DMS 273 (cell line): ENCODE measurements around the gene FGD5.

Experiments
- DNase-seq: peaks from one replicate; lab custom pipeline; 2025; ENCODE audit not compliant: unreplicated experiment; lab: John Stamatoyannopoulos, UW

The FGD5 gene

GRCh38 chr3:14871456-14872200 is 52.9 kb downstream of the FGD5 start:
- DNase-seq = no peak

- no peak for DNase-seq
These were observed 53.9 kb downstream of the FGD5 start for GRCh38 chr3:14872706-14873105.

GRCh38 chr3:14874784-14875183 is 56.0 kb downstream of the FGD5 start:
- no peak for DNase-seq

- no peak for DNase-seq
These were observed 56.8 kb downstream of the FGD5 start for GRCh38 chr3:14875411-14876175.

- DNase-seq = no peak
These were observed 58.2 kb downstream of the FGD5 start for GRCh38 chr3:14876921-14877333.

- no peak for DNase-seq
These were observed 58.7 kb downstream of the FGD5 start for GRCh38 chr3:14877469-14877868.

GRCh38 chr3:14879211-14879874 is 60.6 kb downstream of the FGD5 start:
- peak; percentile 84 for DNase-seq

- no peak for DNase-seq
These were observed 61.8 kb downstream of the FGD5 start for GRCh38 chr3:14880447-14881106.

- no peak for DNase-seq
These were observed 64.5 kb downstream of the FGD5 start for GRCh38 chr3:14883226-14883625.

- DNase-seq = no peak
These were observed 65.9 kb downstream of the FGD5 start for GRCh38 chr3:14884665-14885064.

GRCh38 chr3:14885307-14885706 is 66.5 kb downstream of the FGD5 start:
- no peak for DNase-seq

- DNase-seq = no peak
These were observed 67.3 kb downstream of the FGD5 start for GRCh38 chr3:14886101-14886500.

- DNase-seq = peak; percentile 20
These were observed 70.4 kb downstream of the FGD5 start for GRCh38 chr3:14889205-14889604.

- no peak for DNase-seq
These were observed 71.2 kb downstream of the FGD5 start for GRCh38 chr3:14889943-14890342.

- no peak for DNase-seq
These were observed 71.7 kb downstream of the FGD5 start for GRCh38 chr3:14890476-14890875.

GRCh38 chr3:14891135-14892132 is 72.7 kb downstream of the FGD5 start:
- DNase-seq = no peak

GRCh38 chr3:14892226-14892625 is 73.5 kb downstream of the FGD5 start:
- no peak for DNase-seq

- no peak for DNase-seq
These were observed 75.3 kb downstream of the FGD5 start for GRCh38 chr3:14894085-14894484.

GRCh38 chr3:14897266-14897665 is 78.5 kb downstream of the FGD5 start:
- no peak for DNase-seq

GRCh38 chr3:14898929-14899328 is 80.2 kb downstream of the FGD5 start:
- DNase-seq = no peak
